ENCODE measurements around the gene CASK. TPM values are rescaled to one million over a fixed set of nuclear protein-coding genes. Genes with fewer than 3 reads are reported as not detected.

Gene CASK
- total RNA-seq, 2 donors from 2014 or later: 15.0 to 17.0 TPM

GRCh38 chrX:41711021-41711667 lies 212.2 kb downstream of the CASK start:
- Histone ChIP-seq H3K27me3 (no peaks in the 10 kb centered on the region), H3K4me3 (no peak overlapping the region), H3K4me1 (no peaks in the 10 kb centered on the region), H3K9me3 (no peaks in the 10 kb centered on the region), H3K27ac (no peak overlapping the region), H3K36me3 (no peaks in the 10 kb centered on the region)
- TF ChIP-seq, protein P1, sequence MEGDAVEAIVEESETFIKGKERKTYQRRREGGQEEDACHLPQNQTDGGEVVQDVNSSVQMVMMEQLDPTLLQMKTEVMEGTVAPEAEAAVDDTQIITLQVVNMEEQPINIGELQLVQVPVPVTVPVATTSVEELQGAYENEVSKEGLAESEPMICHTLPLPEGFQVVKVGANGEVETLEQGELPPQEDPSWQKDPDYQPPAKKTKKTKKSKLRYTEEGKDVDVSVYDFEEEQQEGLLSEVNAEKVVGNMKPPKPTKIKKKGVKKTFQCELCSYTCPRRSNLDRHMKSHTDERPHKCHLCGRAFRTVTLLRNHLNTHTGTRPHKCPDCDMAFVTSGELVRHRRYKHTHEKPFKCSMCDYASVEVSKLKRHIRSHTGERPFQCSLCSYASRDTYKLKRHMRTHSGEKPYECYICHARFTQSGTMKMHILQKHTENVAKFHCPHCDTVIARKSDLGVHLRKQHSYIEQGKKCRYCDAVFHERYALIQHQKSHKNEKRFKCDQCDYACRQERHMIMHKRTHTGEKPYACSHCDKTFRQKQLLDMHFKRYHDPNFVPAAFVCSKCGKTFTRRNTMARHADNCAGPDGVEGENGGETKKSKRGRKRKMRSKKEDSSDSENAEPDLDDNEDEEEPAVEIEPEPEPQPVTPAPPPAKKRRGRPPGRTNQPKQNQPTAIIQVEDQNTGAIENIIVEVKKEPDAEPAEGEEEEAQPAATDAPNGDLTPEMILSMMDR (IDR thresholded peaks at IDR 0.05): no peak
- DNase-seq (ENCODE audit: low spot score): no peak

DNA sequence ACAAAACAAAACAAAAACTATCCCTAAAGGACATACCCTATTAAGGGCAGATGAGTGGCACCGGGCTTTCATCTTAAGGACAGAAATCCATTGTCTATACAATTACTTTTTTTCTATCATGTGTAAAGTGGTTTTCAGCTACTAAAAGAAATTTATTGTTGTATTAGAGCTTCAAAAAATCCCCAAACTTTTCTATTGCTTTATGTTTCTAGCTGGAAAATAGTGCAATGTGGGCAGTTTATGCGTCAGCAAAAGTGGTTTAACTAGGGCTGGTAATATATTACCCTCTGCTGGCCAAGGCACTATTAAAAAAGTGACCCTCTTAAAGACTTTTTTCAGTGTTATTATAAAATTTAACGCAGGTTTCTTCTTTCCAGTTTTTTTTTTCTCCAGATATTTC lies 214.9 kb downstream of the CASK start:
- Histone ChIP-seq H3K27me3 (no peaks in the 10 kb centered on the region), H3K4me3 (no peak overlapping the region), H3K9me3 (no peaks in the 10 kb centered on the region), H3K36me3 (no peaks in the 10 kb centered on the region), H3K27ac (no peak overlapping the region), H3K4me1 (no peaks in the 10 kb centered on the region)
- DNase-seq (ENCODE audit: low spot score): no peak
- TF ChIP-seq, protein P1 (IDR thresholded peaks at IDR 0.05): no peak

- Histone ChIP-seq H3K4me3 (no peak overlapping the region), H3K4me1 (no peaks in the 10 kb centered on the region), H3K27ac (no peak overlapping the region), H3K27me3 (no peaks in the 10 kb centered on the region), H3K9me3 (no peaks in the 10 kb centered on the region), H3K36me3 (no peaks in the 10 kb centered on the region)
- TF ChIP-seq, protein P1 (IDR thresholded peaks at IDR 0.05): no peak
- no peak for DNase-seq (ENCODE audit: low spot score)
Measured at GRCh38 chrX:41707218-41707617, 216.1 kb downstream of the CASK start.

GRCh38 chrX:41705680-41706374 lies 217.5 kb downstream of the CASK start:
- no peak for DNase-seq (ENCODE audit: low spot score)
- no peak overlapping the region for H3K4me3 ChIP-seq
- H3K4me1 ChIP-seq: no peaks in the 10 kb centered on the region
- no peaks in the 10 kb centered on the region for H3K36me3 ChIP-seq
- H3K9me3 ChIP-seq: no peaks in the 10 kb centered on the region
- TF ChIP-seq, protein P1 (IDR thresholded peaks at IDR 0.05): no peak
- no peaks in the 10 kb centered on the region for H3K27me3 ChIP-seq
- H3K27ac ChIP-seq: no peak overlapping the region

DNA sequence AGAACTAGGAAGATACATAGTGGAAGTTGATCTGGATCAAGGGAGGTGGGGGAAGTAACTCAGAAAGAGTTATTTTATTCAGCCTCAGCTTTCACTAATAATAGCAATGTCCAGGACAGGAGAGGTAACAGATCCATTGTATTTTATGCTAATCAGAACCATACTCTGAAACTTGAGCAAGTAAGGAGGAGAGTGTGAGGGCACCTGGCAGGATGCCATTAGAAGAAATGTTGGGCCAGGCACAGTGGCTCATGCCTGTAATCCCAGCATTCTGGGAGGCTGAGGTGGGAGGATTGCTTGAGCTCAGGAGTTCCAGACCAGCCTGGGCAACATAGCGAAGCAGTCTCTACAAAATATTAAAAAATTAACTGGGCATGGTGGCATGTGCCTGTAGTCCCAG lies 218.3 kb downstream of the CASK start:
- H3K27ac ChIP-seq: no peak overlapping the region
- DNase-seq (ENCODE audit: low spot score): no peak
- no peaks in the 10 kb centered on the region for H3K36me3 ChIP-seq
- no peaks in the 10 kb centered on the region for H3K27me3 ChIP-seq
- H3K9me3 ChIP-seq: no peaks in the 10 kb centered on the region
- no peaks in the 10 kb centered on the region for H3K4me1 ChIP-seq
- TF ChIP-seq, protein P1 (IDR thresholded peaks at IDR 0.05): no peak
- H3K4me3 ChIP-seq: no peak overlapping the region
